A673 (cell line): ENCODE results near the gene NHSL1. TPM values are rescaled to one million over a fixed set of nuclear protein-coding genes. Genes with fewer than 3 reads are reported as not detected.

Experiments used
- BruUV-seq: library from RNA; stranded (reverse); fragments of 400-500 nt; replicated peaks from 2 replicates; lab custom pipeline; 2021; lab: Mats Ljungman, UMichigan
- CTCF ChIA-PET: fragments of 300-600 bp; sonication (Branson Sonifier 250); formaldehyde crosslinking; loops from one replicate; lab custom pipeline; 2022; ENCODE audit warnings: antibody characterized with exemption; lab: Charles Lee
- POLR2A ChIA-PET: fragments of 300-600 bp; sonication (Branson Sonifier 250); formaldehyde crosslinking; loops from one replicate; lab custom pipeline; 2022; ENCODE audit warnings: antibody characterized with exemption; ENCODE audit not compliant: low non-redundant PET; lab: Charles Lee
- DNase-seq: peaks from one replicate; pipeline ENCODE4 v3.0.0-alpha.2; 2015; ENCODE audit warnings: low spot score
- H3K27ac ChIP-seq: fragments of 200-600 bp; sonication (generic); 2 replicates; pipeline ENCODE4 v1.5.1; 2016; ENCODE audit warnings: mixed run types, low read depth, mild to moderate bottlenecking, mixed read lengths, antibody characterized with exemption, low read length; ENCODE audit not compliant: poor library complexity, severe bottlenecking
- H3K27me3 ChIP-seq: fragments of 200-600 bp; sonication (generic); replicated peaks from 2 replicates; pipeline ENCODE4 v1.6.1; 2017; ENCODE audit warnings: mixed run types, low read depth, mild to moderate bottlenecking, mixed read lengths, antibody characterized with exemption, low read length; ENCODE audit not compliant: insufficient read depth, poor library complexity
- H3K36me3 ChIP-seq: fragments of 200-600 bp; sonication (generic); 2 replicates; pipeline ENCODE4 v1.6.1; 2016; ENCODE audit warnings: mixed run types, mild to moderate bottlenecking, mixed read lengths, antibody characterized with exemption, low read length; ENCODE audit not compliant: insufficient read depth, poor library complexity, severe bottlenecking
- H3K4me1 ChIP-seq: fragments of 200-600 bp; sonication (generic); 2 replicates; pipeline ENCODE4 v1.6.1; 2017; ENCODE audit warnings: mixed run types, mild to moderate bottlenecking, mixed read lengths, antibody characterized with exemption, low read length; ENCODE audit not compliant: insufficient read depth, poor library complexity, severe bottlenecking
- H3K4me3 ChIP-seq: fragments of 200-600 bp; sonication (generic); 2 replicates; pipeline ENCODE4 v1.5.1; 2016; ENCODE audit warnings: low read depth, mixed run types, mild to moderate bottlenecking, mixed read lengths, low read length; ENCODE audit not compliant: poor library complexity, severe bottlenecking
- H3K9me3 ChIP-seq: fragments of 200-600 bp; sonication (generic); 2 replicates; pipeline ENCODE4 v1.6.1; 2016; ENCODE audit warnings: mixed run types, low read depth, mild to moderate bottlenecking, mixed read lengths, antibody characterized with exemption, low read length; ENCODE audit not compliant: poor library complexity, severe bottlenecking
- CTCF ChIP-seq: fragments of 300-800, 200-600 bp; sonication (generic); conservative IDR thresholded peaks from 2 replicates; pipeline ENCODE4 v1.5.1; 2017; ENCODE audit warnings: low read depth, mild to moderate bottlenecking, antibody characterized with exemption, low read length, moderate library complexity, mixed read lengths
- EZH2 ChIP-seq: fragments of 200-600 bp; sonication (generic); IDR thresholded peaks from 2 replicates; pipeline ENCODE4 v1.6.1; 2017; ENCODE audit warnings: borderline replicate concordance, low read depth, mild to moderate bottlenecking, mixed read lengths, antibody characterized with exemption, low read length; ENCODE audit not compliant: poor library complexity, severe bottlenecking
- intact Hi-C: fragments of 100-400 bp; cut with micrococcal nuclease; formaldehyde crosslinking; loops from one replicate; pipeline ENCODE4 v1.10.0; 2022; ENCODE audit not compliant: unreplicated experiment
- total RNA-seq: library from RNA; stranded (reverse); gene quantifications from 2 replicates; pipeline ENCODE4 v1.2.3, GENCODE V29; 2021

Gene NHSL1
- total RNA-seq, 1 experiment from 2014 or later = 33.1 TPM

DNA sequence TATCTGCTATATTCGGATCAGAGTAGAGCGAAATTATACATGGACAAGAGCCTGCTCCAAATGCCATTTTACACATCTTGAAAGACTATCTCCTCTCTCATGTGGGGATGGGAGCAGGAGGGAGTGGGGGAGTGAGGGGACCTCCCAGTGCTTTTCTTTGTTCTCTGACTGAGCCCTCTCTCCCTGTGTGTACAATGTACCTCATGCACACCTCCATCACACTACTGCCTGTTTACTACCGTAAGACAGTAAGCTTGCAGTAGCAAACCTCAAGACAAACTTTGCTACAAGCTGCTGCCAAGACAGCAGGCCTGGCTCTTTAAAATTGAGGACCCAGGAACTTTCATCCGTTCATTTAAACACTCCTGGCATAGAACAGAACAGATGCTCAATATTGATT, 7.2 kb downstream of the NHSL1 start:
- no peak overlapping the region for H3K27ac ChIP-seq
- no TSS peak for BruUV-seq
- no peak for DNase-seq
- H3K36me3 ChIP-seq = peaks cover 4% of the 10 kb centered on the region
- ChIA-PET POLR2A (no interaction called here), CTCF (no interaction called here)
- no peak overlapping the region for H3K4me3 ChIP-seq
- intact Hi-C loops = no loop called here
- no peak for TF ChIP-seq EZH2
- no peak for TF ChIP-seq CTCF
- H3K9me3 ChIP-seq = no peaks in the 10 kb centered on the region
- H3K27me3 ChIP-seq = no peaks in the 10 kb centered on the region
- H3K4me1 ChIP-seq = peaks cover 13% of the 10 kb centered on the region

DNA sequence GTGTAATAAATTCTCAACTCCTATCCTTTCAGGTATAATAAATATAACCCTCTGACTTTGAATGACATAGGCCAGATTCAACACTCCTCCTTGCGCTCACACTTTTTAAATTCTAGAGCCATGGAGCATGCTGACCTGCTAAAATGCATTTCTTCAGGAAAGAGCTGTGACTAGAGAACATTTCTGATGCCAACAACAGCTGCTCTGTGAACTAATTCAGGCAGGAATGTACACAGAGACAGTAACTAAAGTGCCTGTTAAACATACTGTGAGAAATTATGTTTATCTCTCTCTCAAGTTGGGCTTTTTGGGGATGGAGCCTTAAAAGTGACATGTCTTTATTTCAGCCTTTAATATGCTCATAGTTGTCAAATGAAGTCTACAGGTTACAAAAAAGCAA, 8.3 kb downstream of the NHSL1 start:
- intact Hi-C loops = no loop called here
- TF ChIP-seq EZH2 (no peak), CTCF (no peak)
- BruUV-seq = no TSS peak
- H3K9me3 ChIP-seq = no peaks in the 10 kb centered on the region
- no peak overlapping the region for H3K27ac ChIP-seq
- peaks cover 4% of the 10 kb centered on the region for H3K36me3 ChIP-seq
- H3K4me3 ChIP-seq = no peak overlapping the region
- no peaks in the 10 kb centered on the region for H3K27me3 ChIP-seq
- no peak for DNase-seq
- CTCF ChIA-PET = no interaction called here
- H3K4me1 ChIP-seq = peaks cover 15% of the 10 kb centered on the region
- POLR2A ChIA-PET = no interaction called here

- TF ChIP-seq CTCF = no peak
- no peak for TF ChIP-seq EZH2
- ChIA-PET POLR2A (no interaction called here), CTCF (no interaction called here)
- intact Hi-C loops = no loop called here
- no TSS peak for BruUV-seq
- no peaks in the 10 kb centered on the region for H3K27me3 ChIP-seq
- H3K27ac ChIP-seq = no peak overlapping the region
- H3K9me3 ChIP-seq = no peaks in the 10 kb centered on the region
- no peak overlapping the region for H3K4me3 ChIP-seq
- no peak for DNase-seq
- peaks cover 24% of the 10 kb centered on the region for H3K4me1 ChIP-seq
- no peaks in the 10 kb centered on the region for H3K36me3 ChIP-seq
Measured at GRCh38 chr6:138489846-138490245, 9.4 kb downstream of the NHSL1 start.
